Activated naive CD4-positive, alpha-beta T cell treated with anti-CD3 and anti-CD28 coated beads, Interleukin-2, amount 10 ng/mL, durations not matched to agents 7 days and 5 days (primary cell): ENCODE measurements around the gene ATP9A.
A peak's percentile ranks its signal among the peaks of the same experiment; 100 is the strongest.

Source experiments
- CTCF ChIA-PET: fragments of 350-600 bp; sonication (Branson Sonifier 250); formaldehyde crosslinking; loops from one replicate; lab custom pipeline; 2021; ENCODE audit warnings: antibody characterized with exemption; lab: Charles Lee
- DNase-seq: peaks from one replicate; pipeline ENCODE4 v3.0.0-alpha.2; 2020
- H3K27ac Mint-ChIP-seq: one replicate; pipeline ENCODE4 v1.8.0; 2021; ENCODE audit warnings: mild to moderate bottlenecking, moderate library complexity, mixed read lengths
- H3K27me3 Mint-ChIP-seq: one replicate; pipeline ENCODE4 v1.8.0; 2021; ENCODE audit warnings: mild to moderate bottlenecking, mixed read lengths
- H3K36me3 Mint-ChIP-seq: one replicate; pipeline ENCODE4 v1.8.0; 2021; ENCODE audit warnings: mixed read lengths
- H3K4me1 Mint-ChIP-seq: one replicate; pipeline ENCODE4 v1.8.0; 2021; ENCODE audit warnings: mixed read lengths
- H3K4me3 Mint-ChIP-seq: one replicate; pipeline ENCODE4 v1.8.0; 2021; ENCODE audit warnings: mild to moderate bottlenecking, moderate library complexity, mixed read lengths
- H3K9me3 Mint-ChIP-seq: one replicate; pipeline ENCODE4 v1.8.0; 2021; ENCODE audit warnings: mixed read lengths

The ATP9A gene

DNA sequence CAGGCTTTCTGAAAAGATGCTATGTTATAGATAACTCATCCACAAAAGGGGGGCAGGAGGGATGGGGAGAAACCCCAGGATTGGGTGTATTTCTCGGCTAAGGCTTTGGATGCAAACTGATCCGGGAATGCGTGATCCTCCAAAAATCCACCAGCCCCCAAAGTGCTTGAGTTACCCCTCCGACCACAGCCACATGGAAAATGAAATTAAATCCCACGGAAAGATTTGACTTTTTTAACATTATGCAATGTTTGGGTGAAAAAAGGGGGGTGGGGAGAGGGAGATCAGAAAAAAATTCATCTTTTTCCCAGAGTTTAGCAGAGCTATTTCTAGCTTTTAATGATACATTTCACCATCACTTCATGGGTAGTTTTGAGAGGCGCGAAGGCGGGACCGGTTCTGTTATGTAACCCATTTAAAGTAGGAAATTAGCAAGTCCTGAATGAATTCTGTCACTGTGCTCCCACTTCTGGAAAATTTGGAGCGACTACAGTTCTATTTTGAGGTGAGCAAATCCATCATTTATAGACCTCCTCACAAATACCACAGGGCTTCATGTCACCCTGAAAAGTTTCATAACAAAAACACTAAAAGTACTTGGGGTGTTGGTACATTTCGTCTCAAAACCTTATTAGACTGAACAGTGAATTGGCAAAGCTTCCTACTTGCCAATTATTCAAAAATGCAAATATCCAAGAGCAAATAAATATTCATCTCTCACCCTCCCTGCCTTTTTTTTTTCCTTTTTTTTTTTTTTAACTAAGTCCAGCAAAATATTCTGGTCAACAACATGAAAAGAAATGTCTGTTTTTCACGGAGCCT lies 173.7 kb downstream of the ATP9A start:
- Mint-ChIP-seq H3K9me3 (no peaks in the 10 kb centered on the region), H3K27ac (peak overlapping the region; percentile 70), H3K27me3 (peaks cover 20% of the 10 kb centered on the region), H3K4me1 (peaks cover 18% of the 10 kb centered on the region), H3K36me3 (no peaks in the 10 kb centered on the region), H3K4me3 (no peak overlapping the region)
- CTCF ChIA-PET: interaction anchor here (0.6 to 3.9 kb wide), 27 partner anchors 14 to 517 kb away, joined by 3 to 63 read pairs (median 4); partner anchors contain the start of gene NFATC2
- DNase-seq: no peak

DNA sequence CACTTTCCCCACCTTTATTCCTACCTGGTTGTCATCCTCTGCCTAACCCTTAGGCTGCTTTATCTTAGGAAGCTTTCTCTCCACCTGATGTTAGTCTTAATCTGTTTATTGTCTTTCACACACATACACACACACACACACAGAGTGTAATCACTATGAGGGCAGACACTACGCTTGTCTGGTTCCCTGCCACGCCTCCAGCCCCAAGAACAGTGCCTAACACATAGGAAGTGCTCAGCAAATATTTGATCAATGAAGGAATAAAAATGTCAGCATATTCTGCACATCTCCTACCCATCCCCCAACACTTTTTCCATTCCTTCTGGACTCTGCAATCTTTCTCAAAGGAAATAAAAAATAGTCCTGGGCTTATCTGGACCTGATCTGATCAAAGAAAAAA lies 174.6 kb downstream of the ATP9A start:
- H3K27ac Mint-ChIP-seq: no peak overlapping the region
- H3K9me3 Mint-ChIP-seq: no peaks in the 10 kb centered on the region
- CTCF ChIA-PET: interaction anchor here (1.4 kb wide), 1 partner anchor 48 kb away, joined by 3 read pairs; no protein-coding TSS in a partner anchor
- peaks cover 18% of the 10 kb centered on the region for H3K4me1 Mint-ChIP-seq
- H3K4me3 Mint-ChIP-seq: no peak overlapping the region
- DNase-seq: no peak
- H3K36me3 Mint-ChIP-seq: no peaks in the 10 kb centered on the region
- peaks cover 12% of the 10 kb centered on the region for H3K27me3 Mint-ChIP-seq

DNA sequence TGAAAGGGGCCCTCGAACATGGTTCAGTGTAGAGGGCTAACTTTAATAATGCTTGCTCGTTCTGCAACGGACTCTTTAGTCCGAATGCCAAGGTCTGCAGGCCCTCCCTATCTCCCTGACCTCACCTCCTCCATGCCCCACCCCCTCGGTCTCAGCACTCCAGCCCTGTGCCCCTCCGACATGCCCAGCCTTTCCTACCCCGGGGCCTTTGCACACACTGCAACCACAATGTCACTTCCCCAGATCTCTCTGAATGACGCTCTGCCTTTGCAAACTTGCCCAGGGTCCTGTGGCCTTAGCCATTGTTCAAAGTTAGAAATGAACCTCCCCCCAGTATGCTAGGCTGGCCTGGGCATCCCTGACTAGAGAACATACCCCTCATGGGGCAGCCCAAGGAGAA lies 175.6 kb downstream of the ATP9A start:
- no peak for DNase-seq
- H3K4me3 Mint-ChIP-seq: no peak overlapping the region
- H3K4me1 Mint-ChIP-seq: peaks cover 18% of the 10 kb centered on the region
- no peaks in the 10 kb centered on the region for H3K36me3 Mint-ChIP-seq
- no peak overlapping the region for H3K27ac Mint-ChIP-seq
- CTCF ChIA-PET: interaction anchor here (1.9 kb wide), 1 partner anchor 220 kb away, joined by 6 read pairs; no protein-coding TSS in a partner anchor
- no peaks in the 10 kb centered on the region for H3K9me3 Mint-ChIP-seq
- H3K27me3 Mint-ChIP-seq: peaks cover 16% of the 10 kb centered on the region

DNA sequence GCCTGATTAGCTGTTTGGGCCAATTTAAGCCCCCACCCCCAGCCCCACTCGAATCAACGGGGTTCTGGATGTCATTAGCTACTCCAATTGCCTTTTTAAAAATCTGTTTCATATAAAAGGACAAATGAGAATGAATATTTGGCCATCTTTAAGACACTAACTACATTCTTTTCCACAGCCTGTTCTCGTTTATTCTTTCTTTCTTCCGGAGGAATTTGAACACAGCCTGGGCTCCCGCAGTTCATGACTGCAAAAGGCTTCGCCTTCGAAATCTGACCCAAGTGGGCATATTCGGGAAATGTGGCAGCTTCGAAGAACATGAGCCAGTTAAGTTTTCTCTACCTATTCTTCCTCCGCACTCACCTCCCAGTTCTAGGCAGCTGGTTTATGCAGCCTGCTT lies 176.3 kb downstream of the ATP9A start:
- H3K36me3 Mint-ChIP-seq: no peaks in the 10 kb centered on the region
- no peak for DNase-seq
- no peak overlapping the region for H3K27ac Mint-ChIP-seq
- H3K27me3 Mint-ChIP-seq: peaks cover 16% of the 10 kb centered on the region
- H3K9me3 Mint-ChIP-seq: no peaks in the 10 kb centered on the region
- H3K4me3 Mint-ChIP-seq: no peak overlapping the region
- CTCF ChIA-PET: interaction anchor here (1.9 kb wide), 1 partner anchor 220 kb away, joined by 6 read pairs; no protein-coding TSS in a partner anchor
- H3K4me1 Mint-ChIP-seq: peaks cover 18% of the 10 kb centered on the region

DNA sequence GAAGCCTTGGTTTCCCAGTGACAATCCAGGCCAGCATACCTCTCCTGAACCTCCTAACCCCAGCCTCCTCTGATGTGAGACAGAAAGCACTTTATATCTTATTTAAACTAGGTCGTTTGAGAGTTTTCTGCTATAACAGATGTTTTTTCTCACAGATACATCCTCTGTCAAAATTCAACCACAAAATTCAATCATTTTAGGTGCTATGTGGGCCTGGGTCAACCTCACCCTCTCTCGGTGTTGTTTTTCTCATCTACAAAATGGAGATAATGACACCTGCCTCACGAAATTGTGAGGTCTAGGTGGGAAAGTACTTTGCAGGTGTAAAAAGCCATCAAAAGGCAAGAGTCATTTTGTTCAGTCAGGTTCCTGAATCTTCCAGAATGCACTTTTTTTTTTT lies 179.4 kb downstream of the ATP9A start:
- Mint-ChIP-seq H3K27me3 (peaks cover 16% of the 10 kb centered on the region), H3K4me3 (no peak overlapping the region)
- CTCF ChIA-PET: no interaction called here

DNA sequence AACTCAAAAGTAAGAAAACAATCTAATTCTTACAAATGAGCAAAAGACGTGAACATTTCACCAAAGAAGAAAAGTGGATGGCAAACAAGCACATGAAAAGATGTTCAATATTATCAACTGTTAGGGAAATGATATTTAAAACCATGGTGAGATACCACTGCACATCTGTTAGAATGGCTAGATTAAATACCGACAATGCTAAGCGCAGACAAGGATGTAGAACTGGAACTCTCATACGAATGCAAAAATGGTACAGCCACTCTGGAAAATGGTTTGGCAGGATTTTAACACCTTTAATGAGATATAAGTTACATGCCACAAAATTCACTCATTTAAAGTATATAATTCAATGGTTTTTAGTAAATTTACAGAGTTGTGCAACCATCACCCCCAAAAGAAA lies 181.0 kb downstream of the ATP9A start:
- CTCF ChIA-PET: interaction anchor here (1.6 kb wide), 1 partner anchor 201 kb away, joined by 6 read pairs; no protein-coding TSS in a partner anchor
- Mint-ChIP-seq H3K27ac (no peak overlapping the region), H3K27me3 (peaks cover 11% of the 10 kb centered on the region), H3K36me3 (no peaks in the 10 kb centered on the region), H3K4me1 (peaks cover 8% of the 10 kb centered on the region), H3K4me3 (no peak overlapping the region), H3K9me3 (no peaks in the 10 kb centered on the region)
- DNase-seq: no peak

More for the DNA sequence above, 179.4 kb downstream of the ATP9A start:
- H3K9me3 Mint-ChIP-seq: no peaks in the 10 kb centered on the region
- no peak for DNase-seq
- no peak overlapping the region for H3K27ac Mint-ChIP-seq
- H3K36me3 Mint-ChIP-seq: no peaks in the 10 kb centered on the region
- H3K4me1 Mint-ChIP-seq: peaks cover 8% of the 10 kb centered on the region

DNA sequence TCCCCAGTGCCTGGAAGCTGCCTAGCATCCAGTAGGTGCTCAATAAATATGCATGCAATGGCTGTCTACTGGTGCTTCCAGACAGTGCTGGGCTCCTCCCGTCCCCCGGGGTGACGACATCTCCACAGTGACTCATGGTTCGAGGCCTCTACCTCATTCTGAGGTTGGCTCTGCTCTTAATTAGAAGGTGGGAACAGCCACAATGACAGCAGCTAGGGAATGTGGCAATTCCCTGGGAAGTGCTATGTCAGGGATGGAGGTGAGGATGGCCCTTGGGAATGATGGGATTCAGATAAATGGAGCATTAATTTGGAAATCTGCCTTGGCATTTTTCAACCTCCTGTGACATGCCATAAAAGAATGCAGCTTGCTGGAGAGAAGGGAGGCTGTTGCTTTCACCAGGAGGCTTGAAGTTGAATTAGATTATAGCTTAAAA lies 182.2 kb downstream of the ATP9A start:
- DNase-seq: no peak
- CTCF ChIA-PET: interaction anchor here (1.6 kb wide), 1 partner anchor 200 kb away, joined by 6 read pairs; no protein-coding TSS in a partner anchor
- Mint-ChIP-seq H3K27me3 (peaks cover 18% of the 10 kb centered on the region), H3K36me3 (no peaks in the 10 kb centered on the region), H3K9me3 (no peaks in the 10 kb centered on the region), H3K4me1 (peaks cover 8% of the 10 kb centered on the region), H3K4me3 (no peak overlapping the region), H3K27ac (no peak overlapping the region)

DNA sequence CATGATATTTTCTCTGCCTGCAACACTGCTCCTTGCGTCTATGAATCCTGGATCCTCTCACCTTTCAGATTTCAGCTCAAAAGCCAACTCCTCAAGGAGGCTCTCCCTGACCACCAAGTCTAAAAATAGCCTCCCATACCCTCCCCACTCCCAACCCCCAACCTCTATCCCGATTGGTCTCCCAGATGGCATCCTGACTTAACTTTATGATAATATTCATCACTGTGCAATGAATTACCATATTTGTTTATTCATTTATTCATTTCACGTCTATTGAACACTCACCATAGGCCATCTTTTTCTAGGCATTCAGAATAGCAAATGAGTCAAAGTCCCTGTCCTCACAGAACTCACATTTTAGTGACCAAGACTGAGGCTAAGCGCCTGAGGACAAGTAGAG lies 183.0 kb downstream of the ATP9A start:
- no peak overlapping the region for H3K4me3 Mint-ChIP-seq
- peaks cover 8% of the 10 kb centered on the region for H3K4me1 Mint-ChIP-seq
- no peaks in the 10 kb centered on the region for H3K9me3 Mint-ChIP-seq
- no peaks in the 10 kb centered on the region for H3K36me3 Mint-ChIP-seq
- peaks cover 20% of the 10 kb centered on the region for H3K27me3 Mint-ChIP-seq
- DNase-seq: no peak
- CTCF ChIA-PET: no interaction called here
- H3K27ac Mint-ChIP-seq: no peak overlapping the region

DNA sequence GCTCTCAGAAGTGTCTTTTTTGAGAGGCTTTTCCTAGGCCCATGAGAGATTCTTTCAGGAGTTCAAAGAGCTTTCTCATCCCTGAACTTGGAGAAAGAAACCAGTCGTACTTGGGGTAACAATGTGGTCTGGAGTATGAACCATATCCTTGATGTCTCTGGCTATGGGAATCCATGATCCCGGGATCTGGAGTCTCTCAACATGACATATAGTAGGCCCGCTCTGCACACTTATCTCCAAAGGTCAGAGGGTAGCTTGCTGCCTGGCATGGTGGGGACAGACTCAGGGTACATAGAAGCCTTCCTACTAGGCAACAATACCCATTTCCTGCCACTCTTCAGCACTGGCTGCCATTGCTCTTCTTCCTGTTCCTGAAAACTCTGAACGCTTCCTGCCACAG lies 183.5 kb downstream of the ATP9A start:
- Mint-ChIP-seq H3K27me3 (peaks cover 23% of the 10 kb centered on the region), H3K4me3 (no peak overlapping the region), H3K9me3 (no peaks in the 10 kb centered on the region), H3K4me1 (peaks cover 8% of the 10 kb centered on the region), H3K36me3 (no peaks in the 10 kb centered on the region), H3K27ac (no peak overlapping the region)
- no peak for DNase-seq
- CTCF ChIA-PET: interaction anchor here (1.4 kb wide), 1 partner anchor 12 kb away, joined by 3 read pairs; no protein-coding TSS in a partner anchor

DNA sequence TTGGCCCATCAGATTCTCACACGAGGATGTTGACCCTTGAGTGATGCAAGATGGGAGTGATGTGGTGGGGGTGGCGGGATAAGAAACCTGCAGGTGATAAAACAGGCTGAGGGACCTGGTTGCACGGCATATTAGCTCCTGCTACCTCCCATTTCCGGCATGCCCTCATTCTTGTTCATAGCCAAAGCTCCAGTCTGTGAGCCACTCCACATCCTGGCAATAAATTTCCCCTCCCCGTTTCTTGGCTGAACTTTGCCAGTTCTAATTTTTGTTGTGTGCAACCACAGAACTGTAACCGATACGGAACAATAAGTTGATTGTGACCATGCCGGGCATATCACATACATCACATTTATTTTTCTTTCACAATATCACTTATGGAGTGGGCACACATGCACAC lies 184.1 kb downstream of the ATP9A start:
- DNase-seq: no peak
- peaks cover 8% of the 10 kb centered on the region for H3K4me1 Mint-ChIP-seq
- CTCF ChIA-PET: interaction anchor here (0.6 to 1.4 kb wide), 2 partner anchors 11 to 13 kb away, joined by 3 read pairs; no protein-coding TSS in a partner anchor
- no peak overlapping the region for H3K4me3 Mint-ChIP-seq
- H3K27ac Mint-ChIP-seq: no peak overlapping the region
- peaks cover 25% of the 10 kb centered on the region for H3K27me3 Mint-ChIP-seq
- no peaks in the 10 kb centered on the region for H3K36me3 Mint-ChIP-seq
- H3K9me3 Mint-ChIP-seq: no peaks in the 10 kb centered on the region

DNA sequence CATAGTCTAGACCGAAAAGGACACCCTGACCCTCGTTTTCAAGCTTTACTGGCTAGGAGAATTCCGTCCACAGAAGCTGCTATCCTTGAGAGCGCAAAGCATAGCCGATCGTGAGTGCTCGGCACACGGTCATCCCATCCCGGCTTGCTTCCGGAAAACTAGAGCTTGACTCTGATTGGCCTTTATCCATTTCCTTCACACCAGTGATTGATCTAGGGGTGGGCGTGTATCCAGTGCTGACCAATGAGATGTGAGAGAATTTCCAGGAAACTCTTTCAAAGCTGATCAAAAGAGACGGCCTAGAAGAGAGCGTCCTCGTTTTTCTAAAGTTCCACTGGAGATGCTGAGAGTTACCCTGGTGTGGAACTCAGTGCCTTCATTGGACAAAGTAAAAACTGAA lies 184.7 kb downstream of the ATP9A start:
- no peaks in the 10 kb centered on the region for H3K36me3 Mint-ChIP-seq
- no peak overlapping the region for H3K4me3 Mint-ChIP-seq
- no peak for DNase-seq
- peaks cover 28% of the 10 kb centered on the region for H3K27me3 Mint-ChIP-seq
- H3K27ac Mint-ChIP-seq: no peak overlapping the region
- CTCF ChIA-PET: interaction anchor here (0.6 to 1.4 kb wide), 2 partner anchors 12 to 13 kb away, joined by 3 read pairs; no protein-coding TSS in a partner anchor
- no peaks in the 10 kb centered on the region for H3K9me3 Mint-ChIP-seq
- peaks cover 8% of the 10 kb centered on the region for H3K4me1 Mint-ChIP-seq

DNA sequence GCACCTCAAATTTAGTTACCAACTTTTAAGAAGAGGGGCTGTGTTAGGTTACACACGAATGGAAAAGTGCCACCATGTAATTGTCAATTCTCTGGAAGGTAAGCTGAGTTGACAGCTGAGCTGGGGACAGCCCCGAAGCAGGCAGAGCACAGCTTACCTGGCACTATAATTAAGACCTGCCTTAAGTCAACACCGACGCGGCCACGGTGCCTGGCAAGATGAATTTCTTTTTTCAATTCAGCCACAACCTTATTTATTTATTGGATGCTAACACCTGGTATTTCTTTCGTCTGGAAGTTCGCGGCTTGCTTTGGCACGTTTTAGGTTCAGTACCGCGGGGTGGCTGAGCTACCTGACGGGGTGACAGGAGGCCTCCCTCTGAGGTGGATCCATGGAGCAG lies 185.1 kb downstream of the ATP9A start:
- Mint-ChIP-seq H3K4me3 (no peak overlapping the region), H3K9me3 (no peaks in the 10 kb centered on the region), H3K36me3 (no peaks in the 10 kb centered on the region), H3K4me1 (peaks cover 8% of the 10 kb centered on the region), H3K27me3 (peaks cover 26% of the 10 kb centered on the region), H3K27ac (no peak overlapping the region)
- DNase-seq: no peak
- CTCF ChIA-PET: interaction anchor here (1.4 kb wide), 1 partner anchor 14 kb away, joined by 3 read pairs; no protein-coding TSS in a partner anchor

DNA sequence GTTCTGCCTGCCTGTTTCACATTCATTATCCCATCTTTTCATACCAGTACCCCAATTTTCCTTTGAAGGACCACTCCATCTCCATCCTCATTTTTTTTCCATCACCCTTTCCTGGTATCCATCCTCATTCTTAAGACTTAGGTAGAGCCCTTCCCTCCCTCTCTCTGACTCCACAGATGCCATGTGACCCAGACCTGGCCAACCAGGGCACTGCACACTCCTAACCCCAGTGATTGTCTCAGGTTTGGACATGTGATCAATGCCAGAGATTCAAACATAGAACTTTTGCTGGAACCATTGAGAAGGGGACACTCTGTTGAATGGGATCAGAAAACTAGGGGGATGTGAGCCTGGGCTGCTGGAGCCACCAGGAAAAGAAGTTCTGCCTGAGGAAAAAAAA lies 186.6 kb downstream of the ATP9A start:
- DNase-seq: no peak
- H3K36me3 Mint-ChIP-seq: no peaks in the 10 kb centered on the region
- H3K4me1 Mint-ChIP-seq: peaks cover 8% of the 10 kb centered on the region
- H3K4me3 Mint-ChIP-seq: no peak overlapping the region
- H3K9me3 Mint-ChIP-seq: no peaks in the 10 kb centered on the region
- no peak overlapping the region for H3K27ac Mint-ChIP-seq
- CTCF ChIA-PET: no interaction called here
- H3K27me3 Mint-ChIP-seq: peaks cover 29% of the 10 kb centered on the region

DNA sequence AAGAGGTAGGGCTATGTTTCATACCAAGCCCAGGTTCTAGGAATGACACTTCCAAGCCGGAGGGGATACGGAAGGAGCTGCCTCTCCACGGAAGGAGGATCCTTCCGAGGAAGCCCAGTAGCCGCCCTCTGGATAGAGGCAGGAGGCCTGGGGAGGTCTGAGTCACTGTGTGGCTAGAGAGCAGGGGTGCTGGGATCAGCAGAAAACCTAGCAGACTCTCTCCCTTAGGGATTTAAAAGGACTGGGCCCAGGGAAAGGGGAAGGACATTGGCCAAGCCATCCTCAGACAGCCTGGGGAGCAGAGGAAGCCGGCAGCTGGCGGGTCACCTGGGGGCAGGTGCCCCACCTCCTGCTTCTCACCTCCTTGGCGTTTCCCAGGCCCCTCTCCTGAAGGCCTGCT lies 189.1 kb downstream of the ATP9A start:
- Mint-ChIP-seq H3K4me1 (no peaks in the 10 kb centered on the region), H3K27ac (no peak overlapping the region), H3K9me3 (peaks cover 1% of the 10 kb centered on the region), H3K27me3 (peaks cover 29% of the 10 kb centered on the region), H3K36me3 (no peaks in the 10 kb centered on the region), H3K4me3 (no peak overlapping the region)
- CTCF ChIA-PET: interaction anchor here (1.4 kb wide), 1 partner anchor 15 kb away, joined by 3 read pairs; no protein-coding TSS in a partner anchor
- DNase-seq: no peak
